GM18907 (cell line): Measurements from ENCODE around the gene ZCCHC24.
"Not testable (repeated sequence)": the region's sequence is repeated elsewhere in the genome, so short reads cannot be mapped to it uniquely, and the experiment has no call there.

Source experiments
- ATAC-seq: cut with Tn5 transposase; IDR thresholded peaks from one replicate; pipeline ENCODE4 v1.9.1; 2021; ENCODE audit warnings: mild to moderate bottlenecking, moderate library complexity; ENCODE audit not compliant: unreplicated experiment

ZCCHC24 gene

DNA sequence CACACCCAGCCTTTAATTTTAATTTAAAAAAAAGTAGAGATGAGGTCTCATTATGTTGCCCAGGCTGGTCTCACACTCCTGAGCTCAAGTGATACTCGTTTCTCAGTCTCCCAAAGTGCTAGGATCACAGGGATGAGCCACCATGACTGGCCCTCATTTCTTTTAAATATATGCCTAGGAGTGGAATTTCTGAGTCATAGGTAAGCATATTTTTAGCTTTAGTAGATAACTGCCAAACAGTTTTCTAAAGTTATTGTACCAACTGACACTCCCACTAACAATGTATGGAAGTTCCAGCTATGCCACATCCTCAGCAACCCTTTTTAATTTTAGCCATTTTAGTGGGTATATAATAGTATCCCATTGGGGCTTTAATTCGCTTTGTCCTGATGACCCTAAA, 111.9 kb downstream of the ZCCHC24 start:
- ATAC-seq: no peak

GRCh38 chr10:79332610-79333315, 112.7 kb downstream of the ZCCHC24 start:
- ATAC-seq: not testable (repeated sequence)
